Endodermal cell (in vitro differentiated cells): Measurements from ENCODE around the gene MSLN. TPM values are rescaled to one million over a fixed set of nuclear protein-coding genes. Genes with fewer than 3 reads are reported as not detected.

Experiments
- DNase-seq: peaks from one replicate; pipeline ENCODE4 v3.0.0-alpha.2; 2017
- H3K27ac ChIP-seq: 2 replicates; pipeline ENCODE4 v1.5.1; 2013; ENCODE audit warnings: mild to moderate bottlenecking, low read depth, low read length, moderate library complexity
- H3K27me3 ChIP-seq: 2 replicates; pipeline ENCODE4 v1.6.1; 2013; ENCODE audit warnings: mild to moderate bottlenecking, low read length, moderate library complexity; ENCODE audit not compliant: insufficient read depth, control insufficient read depth, poor library complexity, severe bottlenecking
- H3K36me3 ChIP-seq: 2 replicates; pipeline ENCODE4 v1.7.0; 2013; ENCODE audit warnings: mild to moderate bottlenecking, low read length, moderate library complexity; ENCODE audit not compliant: control insufficient read depth, insufficient read depth
- H3K4me1 ChIP-seq: one replicate; pipeline ENCODE4 v1.7.0; 2013; ENCODE audit warnings: low read length; ENCODE audit not compliant: control insufficient read depth, insufficient read depth
- H3K4me3 ChIP-seq: 2 replicates; pipeline ENCODE4 v1.5.1; 2013; ENCODE audit warnings: mild to moderate bottlenecking, low read length, moderate library complexity
- H3K9ac ChIP-seq: 2 replicates; pipeline ENCODE4 v1.6.1; 2013; ENCODE audit warnings: mild to moderate bottlenecking, low read length, moderate library complexity; ENCODE audit not compliant: poor library complexity, severe bottlenecking; ENCODE audit errors: extremely low read depth
- H3K9me3 ChIP-seq: 2 replicates; pipeline ENCODE4 v1.6.1; 2013; ENCODE audit warnings: mild to moderate bottlenecking, low read length, moderate library complexity; ENCODE audit not compliant: control insufficient read depth
- H3K27ac Mint-ChIP-seq: 2 replicates; pipeline ENCODE4 v1.8.0; 2020; ENCODE audit warnings: mixed read lengths
- H3K27me3 Mint-ChIP-seq: 2 replicates; pipeline ENCODE4 v1.8.0; 2021; ENCODE audit warnings: mild to moderate bottlenecking, mixed read lengths; ENCODE audit not compliant: insufficient read depth
- H3K36me3 Mint-ChIP-seq: 2 replicates; pipeline ENCODE4 v1.8.0; 2020; ENCODE audit warnings: low read depth, mixed read lengths
- H3K4me1 Mint-ChIP-seq: 2 replicates; pipeline ENCODE4 v1.8.0; 2020; ENCODE audit warnings: mixed read lengths
- H3K4me3 Mint-ChIP-seq: 2 replicates; pipeline ENCODE4 v1.8.0; 2020; ENCODE audit warnings: mild to moderate bottlenecking, moderate library complexity, mixed read lengths
- H3K9me3 Mint-ChIP-seq: 2 replicates; pipeline ENCODE4 v1.8.0; 2020; ENCODE audit warnings: mild to moderate bottlenecking, mixed read lengths
- CTCF ChIP-seq: fragments of 200-600 bp; sonication (generic); conservative IDR thresholded peaks from 2 replicates; pipeline ENCODE4 v1.5.0; 2021; ENCODE audit warnings: antibody characterized with exemption, mild to moderate bottlenecking
- WGBS, 2 experiments: methylation state at CpG; one replicate each; pipeline versions ENCODE4 v1.1.5 to v1.1.7; 2013; ENCODE audit warnings: missing lambda C conversion rate in 2 of 2, mixed read lengths in 1 of 2; ENCODE audit not compliant: insufficient coverage in 1 of 2, insufficient read length in 1 of 2; 5-methylcytosine and 5-hydroxymethylcytosine counted together
- total RNA-seq, 2 donors: library from RNA; stranded (reverse); fragmentation: NEBNext Ultra II Directional in 1 of 2; extraction: Animal tissue kit (Norgen Biotek cat#: 25700) in 1 of 2; gene quantifications; 2 replicates in 1 of 2; 3 replicates in 1 of 2; pipeline ENCODE4 v1.2.1, GENCODE V29; 2021

The MSLN gene
- total RNA-seq, 2 donors from 2014 or later = 0.42 to 0.86 TPM

GRCh38 chr16:743794-744500 lies 16.6 kb upstream of the MSLN start:
- Histone ChIP-seq H3K27ac (no peak overlapping the region), H3K9ac (no peak overlapping the region), H3K9me3 (no peaks in the 10 kb centered on the region), H3K4me3 (no peak overlapping the region), H3K27me3 (no peaks in the 10 kb centered on the region), H3K36me3 (no peaks in the 10 kb centered on the region), H3K4me1 (no peaks in the 10 kb centered on the region)
- Mint-ChIP-seq H3K27ac (no peak overlapping the region), H3K4me1 (peaks cover 5% of the 10 kb centered on the region), H3K27me3 (no peaks in the 10 kb centered on the region), H3K36me3 (peaks cover 8% of the 10 kb centered on the region), H3K4me3 (no peak overlapping the region), H3K9me3 (no peaks in the 10 kb centered on the region)
- DNase-seq = peak; percentile 75
- TF ChIP-seq CTCF = peak; percentile 69
- WGBS, 2 experiments = 87 to 91% methylated on average over 16 to 21 of the region's 21 CpGs

DNA sequence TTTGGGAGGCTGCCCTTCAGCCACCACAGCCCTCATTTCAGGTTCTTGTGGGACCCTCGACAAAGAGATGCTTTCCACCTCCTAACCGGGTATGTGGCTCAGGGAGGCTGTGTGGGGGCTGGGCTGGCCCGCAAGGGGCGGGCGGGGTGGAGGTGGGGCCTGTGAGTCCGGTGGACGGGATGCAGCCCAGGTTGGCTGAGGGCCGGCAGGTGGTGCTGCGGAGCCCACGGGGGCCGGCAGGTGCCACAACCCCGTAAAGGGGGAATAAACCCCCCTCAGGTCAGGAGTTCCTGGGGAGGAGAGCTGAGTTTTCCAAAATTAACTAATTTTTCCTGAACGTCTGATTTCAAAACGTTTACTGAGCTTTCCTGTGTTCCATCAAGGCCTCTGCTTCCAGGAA lies 14.8 kb upstream of the MSLN start:
- Histone ChIP-seq H3K27ac (no peak overlapping the region), H3K4me1 (no peaks in the 10 kb centered on the region)
- H3K27ac Mint-ChIP-seq = no peak overlapping the region

GRCh38 chr16:746637-747036 lies 13.9 kb upstream of the MSLN start:
- H3K27me3 Mint-ChIP-seq = peaks cover 3% of the 10 kb centered on the region
- H3K4me3 ChIP-seq = no peak overlapping the region
- no peaks in the 10 kb centered on the region for H3K36me3 Mint-ChIP-seq
- 92% methylated on average over 13 of the region's 13 CpGs; no CpG with 5 or more reads in 1 of the 2 experiments for WGBS, 2 experiments
- no peaks in the 10 kb centered on the region for H3K36me3 ChIP-seq
- no peak for DNase-seq
- no peaks in the 10 kb centered on the region for H3K4me1 ChIP-seq
- no peak overlapping the region for H3K9ac ChIP-seq
- TF ChIP-seq CTCF = no peak
- H3K27me3 ChIP-seq = no peaks in the 10 kb centered on the region
- H3K27ac ChIP-seq = no peak overlapping the region
- peaks cover 5% of the 10 kb centered on the region for H3K4me1 Mint-ChIP-seq
- no peaks in the 10 kb centered on the region for H3K9me3 ChIP-seq
- H3K27ac Mint-ChIP-seq = no peak overlapping the region
- H3K9me3 Mint-ChIP-seq = no peaks in the 10 kb centered on the region
- no peak overlapping the region for H3K4me3 Mint-ChIP-seq

More for the DNA sequence above, 14.8 kb upstream of the MSLN start:
- H3K9ac ChIP-seq = no peak overlapping the region
- WGBS, 2 experiments = 8 to 14% methylated on average over 4 to 14 of the region's 14 CpGs
- no peaks in the 10 kb centered on the region for H3K4me1 Mint-ChIP-seq
- no peaks in the 10 kb centered on the region for H3K27me3 Mint-ChIP-seq
- H3K4me3 Mint-ChIP-seq = no peak overlapping the region
- H3K27me3 ChIP-seq = no peaks in the 10 kb centered on the region
- TF ChIP-seq CTCF = peak; percentile 89
- no peaks in the 10 kb centered on the region for H3K36me3 ChIP-seq
- H3K4me3 ChIP-seq = no peak overlapping the region
- DNase-seq = peak; percentile 92
- H3K9me3 ChIP-seq = no peaks in the 10 kb centered on the region
- no peaks in the 10 kb centered on the region for H3K36me3 Mint-ChIP-seq
- H3K9me3 Mint-ChIP-seq = no peaks in the 10 kb centered on the region
